ENCODE measurements around the gene MICU2. TPM values are rescaled to one million over a fixed set of nuclear protein-coding genes. Genes with fewer than 3 reads are reported as not detected.

MICU2 gene
- total RNA-seq, 1 donor from 2014 or later, result 64.4 TPM

DNA sequence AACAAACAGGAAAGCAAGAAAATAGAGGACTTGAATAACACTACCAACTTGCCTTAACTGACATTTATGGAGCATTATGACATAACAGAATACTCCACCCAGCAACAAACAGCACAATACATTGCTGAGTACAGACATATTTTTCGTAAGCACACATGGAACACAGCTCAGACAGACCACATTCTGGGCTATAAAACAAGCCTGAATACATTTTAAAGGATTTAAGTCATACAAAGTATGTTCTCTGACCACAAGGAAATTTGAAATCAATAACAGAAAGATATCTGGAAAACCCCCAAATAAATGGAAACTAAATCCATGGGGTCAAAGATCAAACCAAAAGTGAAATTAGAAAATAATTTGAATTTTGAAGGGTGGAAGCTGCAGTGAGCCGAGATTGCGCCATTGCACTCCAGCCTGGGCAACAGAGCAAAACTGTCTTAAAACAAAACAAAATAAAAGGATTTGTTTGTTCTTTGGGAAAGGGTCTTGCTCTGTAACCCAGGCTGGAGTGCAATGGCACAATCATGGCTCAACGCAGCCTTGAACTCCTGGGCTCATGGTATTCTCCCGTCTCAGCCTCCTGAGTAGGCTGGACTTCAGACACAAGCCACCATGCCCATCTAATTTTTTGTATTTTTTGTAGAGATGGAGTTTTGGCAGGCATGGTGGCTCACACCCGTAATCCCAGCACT is 150.4 kb downstream of the MICU2 start:
- intact Hi-C loops (cut with micrococcal nuclease), result no loop called here
- DNase-seq, result no peak
- peaks cover 22% of the 10 kb centered on the region for H3K4me1 ChIP-seq
- H3K27ac ChIP-seq (replicated peaks), result no peak overlapping the region
- H3K27me3 ChIP-seq (ENCODE audit: low read depth), result no peaks in the 10 kb centered on the region
- TF ChIP-seq, protein P1, sequence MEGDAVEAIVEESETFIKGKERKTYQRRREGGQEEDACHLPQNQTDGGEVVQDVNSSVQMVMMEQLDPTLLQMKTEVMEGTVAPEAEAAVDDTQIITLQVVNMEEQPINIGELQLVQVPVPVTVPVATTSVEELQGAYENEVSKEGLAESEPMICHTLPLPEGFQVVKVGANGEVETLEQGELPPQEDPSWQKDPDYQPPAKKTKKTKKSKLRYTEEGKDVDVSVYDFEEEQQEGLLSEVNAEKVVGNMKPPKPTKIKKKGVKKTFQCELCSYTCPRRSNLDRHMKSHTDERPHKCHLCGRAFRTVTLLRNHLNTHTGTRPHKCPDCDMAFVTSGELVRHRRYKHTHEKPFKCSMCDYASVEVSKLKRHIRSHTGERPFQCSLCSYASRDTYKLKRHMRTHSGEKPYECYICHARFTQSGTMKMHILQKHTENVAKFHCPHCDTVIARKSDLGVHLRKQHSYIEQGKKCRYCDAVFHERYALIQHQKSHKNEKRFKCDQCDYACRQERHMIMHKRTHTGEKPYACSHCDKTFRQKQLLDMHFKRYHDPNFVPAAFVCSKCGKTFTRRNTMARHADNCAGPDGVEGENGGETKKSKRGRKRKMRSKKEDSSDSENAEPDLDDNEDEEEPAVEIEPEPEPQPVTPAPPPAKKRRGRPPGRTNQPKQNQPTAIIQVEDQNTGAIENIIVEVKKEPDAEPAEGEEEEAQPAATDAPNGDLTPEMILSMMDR (IDR thresholded peaks at IDR 0.05; ENCODE audit: borderline replicate concordance), result no peak
- H3K4me3 ChIP-seq, result no peak overlapping the region
- H3K36me3 ChIP-seq, result no peaks in the 10 kb centered on the region
- peaks cover 11% of the 10 kb centered on the region for H3K9me3 ChIP-seq (replicated peaks)

DNA sequence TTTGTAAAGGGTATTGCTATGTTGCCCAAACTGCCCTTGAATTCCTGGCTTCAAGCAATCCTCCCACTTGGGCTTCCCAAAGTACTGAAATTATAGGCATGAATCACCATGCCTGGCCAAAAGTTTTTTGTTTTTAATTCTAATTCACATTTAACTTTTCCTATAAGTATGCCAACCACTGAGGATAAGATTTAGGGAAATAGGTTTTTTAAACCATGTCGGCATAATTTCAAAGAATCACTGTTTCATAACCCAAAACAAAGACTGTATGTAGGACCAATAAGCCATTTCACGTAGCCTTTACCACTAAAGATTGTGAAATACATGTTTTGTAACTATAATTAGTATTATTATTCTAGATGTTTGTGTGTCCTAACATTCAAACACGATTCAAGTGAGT is 153.0 kb downstream of the MICU2 start:
- no peaks in the 10 kb centered on the region for H3K36me3 ChIP-seq

DNA sequence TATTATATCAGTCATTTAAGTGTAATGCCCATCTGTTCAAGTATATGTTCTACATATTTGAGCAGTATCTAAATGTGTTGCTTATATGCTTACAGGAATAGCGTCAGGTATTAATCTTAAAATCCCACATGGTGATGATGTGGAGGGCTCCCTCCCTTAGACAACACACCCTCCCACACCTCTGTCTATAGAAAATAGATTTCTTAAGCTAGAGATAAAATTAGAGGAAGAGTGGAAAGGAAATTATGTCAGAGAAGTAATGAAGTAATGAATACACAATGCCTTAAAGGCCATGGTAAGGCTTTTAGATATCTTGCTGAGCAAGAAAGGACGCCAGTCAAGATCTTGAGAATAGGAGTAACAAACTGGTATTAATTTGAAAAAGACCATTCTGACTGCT is 157.3 kb downstream of the MICU2 start:
- intact Hi-C loops (cut with micrococcal nuclease), result no loop called here
- no peak for DNase-seq
- no peaks in the 10 kb centered on the region for H3K27me3 ChIP-seq (ENCODE audit: low read depth)
- no peaks in the 10 kb centered on the region for H3K9me3 ChIP-seq (replicated peaks)
- H3K4me1 ChIP-seq, result no peaks in the 10 kb centered on the region
- TF ChIP-seq, protein P1 (IDR thresholded peaks at IDR 0.05; ENCODE audit: borderline replicate concordance), result no peak
- no peaks in the 10 kb centered on the region for H3K36me3 ChIP-seq
- H3K27ac ChIP-seq (replicated peaks), result no peak overlapping the region
- no peak overlapping the region for H3K4me3 ChIP-seq

More for the DNA sequence above, 153.0 kb downstream of the MICU2 start:
- H3K4me1 ChIP-seq, result no peaks in the 10 kb centered on the region
- intact Hi-C loops (cut with micrococcal nuclease), result no loop called here
- no peak overlapping the region for H3K4me3 ChIP-seq
- no peak overlapping the region for H3K27ac ChIP-seq (replicated peaks)
- TF ChIP-seq, protein P1 (IDR thresholded peaks at IDR 0.05; ENCODE audit: borderline replicate concordance), result no peak
- no peak for DNase-seq
- H3K27me3 ChIP-seq (ENCODE audit: low read depth), result no peaks in the 10 kb centered on the region
- H3K9me3 ChIP-seq (replicated peaks), result peaks cover 11% of the 10 kb centered on the region

DNA sequence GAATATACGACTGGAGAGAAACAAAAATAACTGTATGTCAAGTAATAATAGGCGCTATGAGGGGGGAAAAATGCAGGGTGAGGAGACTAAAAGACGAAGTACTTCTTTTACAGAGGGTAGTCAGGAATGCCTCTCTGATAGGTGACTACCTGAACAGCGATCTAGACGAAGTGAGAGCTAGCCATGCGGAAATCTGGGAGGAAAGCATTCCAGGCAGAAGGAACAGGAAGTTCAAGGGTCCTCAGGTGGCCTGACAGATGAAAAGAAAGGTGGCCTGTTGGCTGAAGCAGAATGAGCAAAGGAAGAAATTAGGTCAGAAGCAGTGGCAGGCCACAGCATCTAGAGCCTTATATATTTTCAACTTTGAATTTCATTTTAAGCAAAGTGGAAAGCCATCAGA is 158.2 kb downstream of the MICU2 start:
- TF ChIP-seq, protein P1 (IDR thresholded peaks at IDR 0.05; ENCODE audit: borderline replicate concordance), result no peak
- Histone ChIP-seq H3K4me3 (no peak overlapping the region), H3K4me1 (no peaks in the 10 kb centered on the region), H3K27me3 (ENCODE audit: low read depth) (no peaks in the 10 kb centered on the region), H3K9me3 (replicated peaks) (no peaks in the 10 kb centered on the region), H3K27ac (replicated peaks) (no peak overlapping the region), H3K36me3 (no peaks in the 10 kb centered on the region)
- no peak for DNase-seq
- intact Hi-C loops (cut with micrococcal nuclease), result no loop called here

DNA sequence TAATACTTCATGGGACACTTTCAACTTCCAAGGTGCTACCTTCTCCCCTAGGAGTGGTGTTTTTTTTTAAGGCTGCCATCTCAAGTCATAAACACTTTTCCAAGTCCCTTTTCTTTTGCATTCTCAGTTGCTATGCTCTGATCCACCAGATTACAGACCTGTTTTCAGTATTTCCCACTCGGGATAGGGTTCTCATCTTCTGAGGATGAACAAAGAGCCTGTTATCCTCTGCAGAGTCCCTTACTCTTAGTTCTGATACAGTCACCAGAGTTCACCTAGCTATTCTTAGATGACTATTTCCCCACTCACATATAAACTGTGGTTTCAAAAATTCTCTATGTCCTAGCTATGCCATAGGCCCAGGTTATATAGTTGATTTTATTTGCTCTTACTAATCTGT is 160.8 kb downstream of the MICU2 start:
- no peak for DNase-seq
- Histone ChIP-seq H3K4me1 (no peaks in the 10 kb centered on the region), H3K27me3 (ENCODE audit: low read depth) (no peaks in the 10 kb centered on the region), H3K9me3 (replicated peaks) (peaks cover 5% of the 10 kb centered on the region), H3K4me3 (no peak overlapping the region), H3K27ac (replicated peaks) (no peak overlapping the region), H3K36me3 (peaks cover 5% of the 10 kb centered on the region)
- TF ChIP-seq, protein P1 (IDR thresholded peaks at IDR 0.05; ENCODE audit: borderline replicate concordance), result no peak
- intact Hi-C loops (cut with micrococcal nuclease), result no loop called here

Other genes starting within 250 kb of the MICU2 start
- gene ZDHHC20, start 144.9 kb downstream of the MICU2 start, total RNA-seq, result 14.0 TPM
- gene FGF9, start 66.9 kb upstream of the MICU2 start, total RNA-seq, result 12.3 TPM